GM12878 (cell line): ENCODE results near the gene ESPL1. TPM values are rescaled to one million over a fixed set of nuclear protein-coding genes. Genes with fewer than 3 reads are reported as not detected.

ENCODE experiments used
- BHLHE40 ChIP-seq, 2 experiments: fragments of 450-650 bp in 1 of 2; IDR thresholded peaks; 2 replicates each; pipeline ENCODE4 v1.6.1; 2011 to 2017; ENCODE audit warnings: low read depth in 2 of 2, borderline replicate concordance in 1 of 2, improper control_type of control experiment in 1 of 2, low read length in 1 of 2, mild to moderate bottlenecking in 1 of 2
- BMI1 ChIP-seq: fragments of 450-650 bp; IDR thresholded peaks from 2 replicates; pipeline ENCODE4 v1.6.1; 2016; ENCODE audit warnings: mild to moderate bottlenecking, moderate library complexity, borderline replicate concordance
- CEBPZ ChIP-seq: fragments of 150-350 bp; IDR thresholded peaks from 2 replicates; pipeline ENCODE4 v1.6.1; 2016; ENCODE audit warnings: low read depth, low read length
- CREB1 ChIP-seq: IDR thresholded peaks from 2 replicates; pipeline ENCODE4 v1.6.1; 2012; ENCODE audit warnings: low read depth, mild to moderate bottlenecking, inconsistent platforms
- CTCF ChIP-seq, 3 experiments: IDR thresholded peaks in 2 of 3; conservative IDR thresholded peaks in 1 of 3; 2 replicates each; pipeline ENCODE4 v1.5.1; 2011; ENCODE audit warnings: low read depth in 3 of 3, low read length in 3 of 3, mild to moderate bottlenecking in 3 of 3, control low read depth in 2 of 3, moderate library complexity in 2 of 3, inconsistent platforms in 1 of 3, mixed read lengths in 1 of 3; ENCODE audit not compliant: control insufficient read depth in 2 of 3, insufficient read depth in 1 of 3; ENCODE audit errors: extremely low read depth in 1 of 3
- EP300 ChIP-seq, 2 experiments: fragments of 150-350 bp in 1 of 2; IDR thresholded peaks; 2 replicates each; pipeline ENCODE4 v1.6.1; 2011 to 2012; ENCODE audit warnings: low read depth in 2 of 2, low read length in 2 of 2, borderline replicate concordance in 1 of 2, improper control_type of control experiment in 1 of 2, inconsistent platforms in 1 of 2; ENCODE audit not compliant: control insufficient read depth in 1 of 2
- FOXK2 ChIP-seq: fragments of 450-650 bp; IDR thresholded peaks from 2 replicates; pipeline ENCODE4 v1.6.1; 2017; ENCODE audit warnings: mild to moderate bottlenecking, moderate library complexity
- HDAC2 ChIP-seq: fragments of 200-600 bp; sonication (generic); IDR thresholded peaks from 2 replicates; pipeline ENCODE4 v1.6.1; 2017
- IKZF2 ChIP-seq, 2 experiments: fragments of 450-650 bp; IDR thresholded peaks; 2 replicates each; pipeline ENCODE4 v1.6.1; 2017; ENCODE audit warnings: mild to moderate bottlenecking in 2 of 2, moderate library complexity in 2 of 2
- MLLT1 ChIP-seq: fragments of 450-650 bp; IDR thresholded peaks from 2 replicates; pipeline ENCODE4 v1.6.1; 2016; ENCODE audit warnings: mild to moderate bottlenecking
- NRF1 ChIP-seq: conservative IDR thresholded peaks from 2 replicates; pipeline ENCODE4 v1.6.1; 2011; ENCODE audit warnings: mild to moderate bottlenecking, low read depth, low read length, improper control_type of control experiment
- SIN3A ChIP-seq: IDR thresholded peaks from 2 replicates; pipeline ENCODE4 v1.6.1; 2012; ENCODE audit warnings: low read depth, low read length, improper control_type of control experiment
- SMAD1 ChIP-seq: fragments of 450-650 bp; IDR thresholded peaks from 2 replicates; pipeline ENCODE4 v1.6.1; 2018; ENCODE audit warnings: mild to moderate bottlenecking, low read depth; ENCODE audit not compliant: partially characterized antibody
- SUZ12 ChIP-seq: fragments of 200-600 bp; sonication (generic); IDR thresholded peaks from one replicate; pipeline ENCODE4 v1.6.1; 2018; ENCODE audit warnings: antibody characterized with exemption, mild to moderate bottlenecking; ENCODE audit not compliant: unreplicated experiment
- TCF12 ChIP-seq: IDR thresholded peaks from 2 replicates; pipeline ENCODE4 v1.6.1; 2011; ENCODE audit warnings: low read depth, mild to moderate bottlenecking, low read length
- TCF7 ChIP-seq: IDR thresholded peaks from 2 replicates; pipeline ENCODE4 v1.6.1; 2014; ENCODE audit warnings: antibody characterized with exemption, borderline replicate concordance
- ZBTB33 ChIP-seq: fragments of 450-650 bp; IDR thresholded peaks from 2 replicates; pipeline ENCODE4 v1.6.1; 2017; ENCODE audit warnings: mild to moderate bottlenecking
- ZSCAN29 ChIP-seq: fragments of 450-650 bp; IDR thresholded peaks from 2 replicates; pipeline ENCODE4 v1.6.1; 2017; ENCODE audit warnings: mild to moderate bottlenecking, moderate library complexity
- polyA plus RNA-seq, 11 experiments: library from polyadenylated mRNA; depleted of rRNA in 4 of 11; unstranded in 6 of 11; stranded (reverse) in 5 of 11; fragments of >200 nt; fragmentation: Nextera tagmentation in 4 of 11; fragmentation: Illumina TruSeq in 1 of 11; extraction: Ambion mirVana in 4 of 11; extraction: Trizol in 1 of 11; gene quantifications; 1 replicate in 1 of 11; 2 replicates in 10 of 11; pipeline versions ENCODE4 v1.2.1 to v1.2.3, GENCODE V29; 2011 to 2016; ENCODE audit warnings: inconsistent platforms in 2 of 11, missing spikeins in 2 of 11, low read depth in 1 of 11
- total RNA-seq, 4 experiments: library from RNA; depleted of rRNA in 3 of 4; stranded (reverse); fragments of >200 nt in 3 of 4; fragmentation: Illumina TruSeq in 1 of 4; extraction: Trizol in 1 of 4; gene quantifications; 2 replicates each; pipeline versions ENCODE4 v1.2.1 to v1.2.3, GENCODE V29; 2013 to 2021

Gene ESPL1
- total and polyA plus RNA-seq, 10 of the 15 experiments (the other 5 are each of a cell fraction or from before 2014, with no cell fraction given) = 2.1 to 61.9 (median 21.2) TPM

GRCh38 chr12:53295070-53295890 lies 27.2 kb downstream of the ESPL1 start, which contains the start of gene PFDN5 (continued):
- TF ChIP-seq ZBTB33 = no peak
- TF ChIP-seq TCF7 = no peak
- TF ChIP-seq FOXK2 = no peak; the same call in 1 of the 2 replicates
- TF ChIP-seq HDAC2 = no peak
- TF ChIP-seq CEBPZ = no peak
- 0 out of 2 replicates have a peak, but pooled peaks have one; percentile 4 for TF ChIP-seq TCF12
- no peak; a peak in 1 of 4 replicates for TF ChIP-seq IKZF2 (IDR thresholded peaks at IDR 0.05)
- TF ChIP-seq CTCF (IDR thresholded peaks at IDR 0.05 in 2 of 3, conservative IDR thresholded peaks at IDR 0.05 in 1 of 3; ENCODE audit: control insufficient read depth in 2 of 3, extremely low read depth in 1 of 3, insufficient read depth in 1 of 3, low read depth in 3 of 3, low read length in 3 of 3) = peak in 1 of 3 experiments; percentile 8; a peak in 1 of 6 replicates
- no peak for TF ChIP-seq SUZ12
- TF ChIP-seq ZSCAN29 = no peak
- TF ChIP-seq EP300 (IDR thresholded peaks at IDR 0.05; ENCODE audit: borderline replicate concordance in 1 of 2, control insufficient read depth in 1 of 2, low read depth in 2 of 2, low read length in 2 of 2) = 0 out of 4 replicates have a peak, but pooled peaks of 1 of the 2 experiments have one; percentile 27
- TF ChIP-seq MLLT1 = peak; percentile 68; the same call in 1 of the 2 replicates
- peak; percentile 82; the same call in 1 of the 2 replicates for TF ChIP-seq SIN3A
- TF ChIP-seq CREB1 = peak; percentile 74; the same call in 1 of the 2 replicates
- peak; percentile 90 for TF ChIP-seq BMI1
- no peak for TF ChIP-seq BHLHE40 (IDR thresholded peaks at IDR 0.05; ENCODE audit: borderline replicate concordance in 1 of 2, low read depth in 2 of 2, low read length in 1 of 2)
- peak; percentile 63 for TF ChIP-seq SMAD1
- 0 out of 2 replicates have a peak, but pooled peaks have one; percentile 1 for TF ChIP-seq NRF1
